Measurements from ENCODE around the gene KRT24. TPM values are rescaled to one million over a fixed set of nuclear protein-coding genes. Genes with fewer than 3 reads are reported as not detected.

Gene KRT24
- total RNA-seq, 1 experiment from 2014 or later: not detected

GRCh38 chr17:40678902-40679522 lies 24.5 kb downstream of the KRT24 start:
- Histone ChIP-seq H3K4me2 (peak overlapping the region; percentile 12; the same call in 1 of the 2 replicates), H3K27ac (no peak overlapping the region), H3K36me3 (ENCODE audit: low read depth) (no peaks in the 10 kb centered on the region), H3K9me3 (ENCODE audit: insufficient read depth, low read depth) (no peaks in the 10 kb centered on the region), H3F3A (ENCODE audit: insufficient read depth, low read depth) (0 out of 2 replicates have a peak, but pooled peaks cover 3% of the 10 kb centered on the region), H2AFZ (no peak overlapping the region), H3K27me3 (ENCODE audit: insufficient read depth, low read depth) (no peaks in the 10 kb centered on the region), H3K79me2 (ENCODE audit: low read depth) (no peaks in the 10 kb centered on the region), H4K20me1 (ENCODE audit: insufficient read depth) (no peaks in the 10 kb centered on the region), H3K4me1 (replicated peaks; ENCODE audit: insufficient read depth) (peaks cover 14% of the 10 kb centered on the region), H3K4me3 (no peak overlapping the region), H3K9me2 (ENCODE audit: insufficient read depth) (no peaks in the 10 kb centered on the region)
- DNase-seq: peak; percentile 30 to 69
- ChIA-PET CTCF (no interaction called here), POLR2A (ENCODE audit: unreplicated experiment) (no interaction called here)
- TF ChIP-seq EZH2 (IDR thresholded peaks at IDR 0.05; ENCODE audit: low read depth) (no peak), CTCF (conservative IDR thresholded peaks at IDR 0.05) (no peak)
- BruUV-seq (replicated peaks): no TSS peak
- intact Hi-C loops (cut with micrococcal nuclease; ENCODE audit: unreplicated experiment): no loop called here

GRCh38 chr17:40675905-40676304 lies 27.6 kb downstream of the KRT24 start:
- H3K9me2 ChIP-seq (ENCODE audit: insufficient read depth): no peaks in the 10 kb centered on the region
- H3K4me1 ChIP-seq (replicated peaks; ENCODE audit: insufficient read depth): peaks cover 14% of the 10 kb centered on the region
- H3K9me3 ChIP-seq (ENCODE audit: insufficient read depth, low read depth): no peaks in the 10 kb centered on the region
- intact Hi-C loops (cut with micrococcal nuclease; ENCODE audit: unreplicated experiment): no loop called here
- no peaks in the 10 kb centered on the region for H4K20me1 ChIP-seq (ENCODE audit: insufficient read depth)
- BruUV-seq (replicated peaks): no TSS peak
- no peaks in the 10 kb centered on the region for H3K36me3 ChIP-seq (ENCODE audit: low read depth)
- no peaks in the 10 kb centered on the region for H3K79me2 ChIP-seq (ENCODE audit: low read depth)
- TF ChIP-seq EZH2 (IDR thresholded peaks at IDR 0.05; ENCODE audit: low read depth) (no peak), CTCF (conservative IDR thresholded peaks at IDR 0.05) (no peak)
- no peaks in the 10 kb centered on the region for H3K27me3 ChIP-seq (ENCODE audit: insufficient read depth, low read depth)
- no peak overlapping the region for H3K4me3 ChIP-seq
- H3F3A ChIP-seq (ENCODE audit: insufficient read depth, low read depth): 0 out of 2 replicates have a peak, but pooled peaks cover 3% of the 10 kb centered on the region
- no peak overlapping the region for H3K27ac ChIP-seq
- no peak overlapping the region for H3K4me2 ChIP-seq
- H2AFZ ChIP-seq: no peak overlapping the region
- CTCF ChIA-PET: no interaction called here
- DNase-seq: no peak
- POLR2A ChIA-PET (ENCODE audit: unreplicated experiment): no interaction called here

- Histone ChIP-seq H4K20me1 (ENCODE audit: insufficient read depth) (no peaks in the 10 kb centered on the region), H2AFZ (no peak overlapping the region), H3F3A (ENCODE audit: insufficient read depth, low read depth) (no peaks in the 10 kb centered on the region), H3K4me2 (no peak overlapping the region), H3K79me2 (ENCODE audit: low read depth) (no peaks in the 10 kb centered on the region), H3K9me2 (ENCODE audit: insufficient read depth) (no peaks in the 10 kb centered on the region), H3K27me3 (ENCODE audit: insufficient read depth, low read depth) (no peaks in the 10 kb centered on the region), H3K27ac (no peak overlapping the region), H3K4me3 (no peak overlapping the region), H3K4me1 (replicated peaks; ENCODE audit: insufficient read depth) (no peaks in the 10 kb centered on the region), H3K9me3 (ENCODE audit: insufficient read depth, low read depth) (no peaks in the 10 kb centered on the region), H3K36me3 (ENCODE audit: low read depth) (no peaks in the 10 kb centered on the region)
- no peak for DNase-seq
- intact Hi-C loops (cut with micrococcal nuclease; ENCODE audit: unreplicated experiment): no loop called here
- ChIA-PET CTCF (no interaction called here), POLR2A (ENCODE audit: unreplicated experiment) (no interaction called here)
- TF ChIP-seq EZH2 (IDR thresholded peaks at IDR 0.05; ENCODE audit: low read depth): no peak
- no peak for TF ChIP-seq CTCF (conservative IDR thresholded peaks at IDR 0.05)
- no TSS peak for BruUV-seq (replicated peaks)
These were observed 30.9 kb downstream of the KRT24 start for GRCh38 chr17:40672654-40673053.
